H1 (cell line): ENCODE results near the gene ATG4D. TPM values are rescaled to one million over a fixed set of nuclear protein-coding genes. Genes with fewer than 3 reads are reported as not detected.

Experiments used
- CTCF ChIA-PET: fragments of 300-600 bp; sonication (Branson Sonifier 250); formaldehyde crosslinking; loops from one replicate; lab custom pipeline; 2021; ENCODE audit not compliant: partially characterized antibody; lab: Charles Lee
- POLR2A ChIA-PET: fragments of 300-600 bp; sonication (Branson Sonifier 250); formaldehyde crosslinking; loops from one replicate; lab custom pipeline; 2021; ENCODE audit warnings: inconsistent platforms; ENCODE audit not compliant: partially characterized antibody; lab: Charles Lee
- DNase-seq, 2 experiments: peaks; one replicate each; pipeline versions ENCODE4 v3.0.0 to v3.0.0-alpha.2; 2010 to 2022; ENCODE audit warnings: low spot score in 2 of 2, low read depth in 1 of 2, mixed read lengths in 1 of 2
- FAIRE-seq: peaks from 2 replicates; lab custom pipeline; 2011; peaks lifted over from hg19 to GRCh38; lab: Jason Lieb, UNC
- H2AFZ ChIP-seq: 2 replicates; pipeline ENCODE4 v1.8.1; 2012; ENCODE audit warnings: low read length, inconsistent platforms
- H2AK5ac ChIP-seq: 2 replicates; pipeline ENCODE4 v1.6.1; 2013; ENCODE audit warnings: low read depth, low read length
- H2BK120ac ChIP-seq: replicated peaks from 2 replicates; pipeline ENCODE3; 2013; ENCODE audit warnings: low read depth, low read length, inconsistent platforms
- H2BK12ac ChIP-seq: 2 replicates; pipeline ENCODE4 v1.6.1; 2013; ENCODE audit warnings: low read depth, low read length
- H2BK15ac ChIP-seq: 2 replicates; pipeline ENCODE4 v1.6.1; 2013; ENCODE audit warnings: low read length
- H2BK20ac ChIP-seq: 2 replicates; pipeline ENCODE4 v1.6.1; 2013; ENCODE audit warnings: low read length
- H2BK5ac ChIP-seq: 2 replicates; pipeline ENCODE4 v1.6.1; 2013; ENCODE audit warnings: low read depth, low read length
- H3K14ac ChIP-seq: 2 replicates; pipeline ENCODE4 v1.6.1; 2013; ENCODE audit warnings: inconsistent platforms; ENCODE audit not compliant: insufficient read length
- H3K18ac ChIP-seq: 2 replicates; pipeline ENCODE4 v1.6.1; 2013; ENCODE audit warnings: low read length; ENCODE audit errors: extremely low read depth
- H3K23ac ChIP-seq: 2 replicates; pipeline ENCODE4 v1.6.1; 2013; ENCODE audit warnings: inconsistent platforms; ENCODE audit not compliant: insufficient read length
- H3K23me2 ChIP-seq: 2 replicates; pipeline ENCODE4 v1.6.1; 2013; ENCODE audit warnings: low read depth, low read length
- H3K27ac ChIP-seq: 2 replicates; pipeline ENCODE4 v1.6.1; 2011; ENCODE audit warnings: low read depth, low read length, inconsistent platforms
- H3K27me3 ChIP-seq, 4 experiments: replicated peaks in 1 of 4; 1 replicate in 1 of 4; 2 replicates in 3 of 4; pipeline versions ENCODE4 v1.6.1 to v1.8.1; 2011 to 2013; ENCODE audit warnings: low read length in 3 of 4, mild to moderate bottlenecking in 3 of 4, inconsistent platforms in 2 of 4, mixed read lengths in 2 of 4, moderate library complexity in 1 of 4; ENCODE audit not compliant: control insufficient read depth in 3 of 4, insufficient read depth in 3 of 4; ENCODE audit errors: extremely low read depth in 1 of 4
- H3K36me3 ChIP-seq, 4 experiments: 2 replicates each; pipeline versions ENCODE4 v1.6.1 to v1.8.1; 2011 to 2013; ENCODE audit warnings: mild to moderate bottlenecking in 4 of 4, low read length in 3 of 4, moderate library complexity in 2 of 4, control low read depth in 1 of 4, inconsistent platforms in 1 of 4; ENCODE audit not compliant: insufficient read depth in 4 of 4, control insufficient read depth in 2 of 4
- H3K4ac ChIP-seq: replicated peaks from 2 replicates; pipeline ENCODE3; 2013; ENCODE audit warnings: low read length, low read depth, mixed read lengths, inconsistent platforms; ENCODE audit not compliant: insufficient read length
- H3K4me1 ChIP-seq, 4 experiments: replicated peaks in 1 of 4; 1 replicate in 1 of 4; 2 replicates in 3 of 4; pipeline versions ENCODE4 v1.6.1 to v1.8.1; 2011 to 2013; ENCODE audit warnings: low read length in 3 of 4, inconsistent platforms in 2 of 4, mixed read lengths in 1 of 4; ENCODE audit not compliant: insufficient read depth in 4 of 4, control insufficient read depth in 3 of 4
- H3K4me2 ChIP-seq, 2 experiments: 2 replicates each; pipeline versions ENCODE4 v1.6.1 to v1.8.1; 2011 to 2013; ENCODE audit warnings: low read depth in 2 of 2, low read length in 2 of 2, control low read depth in 1 of 2, inconsistent platforms in 1 of 2, mild to moderate bottlenecking in 1 of 2; ENCODE audit not compliant: insufficient read depth in 1 of 2
- H3K4me3 ChIP-seq, 4 experiments: fragments of 200-600, 300-600 bp in 1 of 4; sonication (generic), shearing (Covaris generic), sonication (Bioruptor Twin) in 1 of 4; 2 replicates each; pipeline versions ENCODE4 v1.5.1 to v1.8.1; 2011 to 2016; ENCODE audit warnings: low read length in 4 of 4, low read depth in 3 of 4, control low read depth in 2 of 4, inconsistent platforms in 2 of 4, mild to moderate bottlenecking in 2 of 4, mixed read lengths in 1 of 4, moderate library complexity in 1 of 4; ENCODE audit not compliant: insufficient read depth in 2 of 4; ENCODE audit errors: extremely low read depth in 1 of 4
- H3K56ac ChIP-seq: replicated peaks from 2 replicates; pipeline ENCODE3; 2013; ENCODE audit warnings: low read depth, mild to moderate bottlenecking, mixed read lengths, low read length, inconsistent platforms; ENCODE audit not compliant: insufficient read length
- H3K79me1 ChIP-seq: 2 replicates; pipeline ENCODE4 v1.6.1; 2013; ENCODE audit warnings: low read depth, low read length, control low read depth
- H3K79me2 ChIP-seq, 2 experiments: 2 replicates each; pipeline versions ENCODE4 v1.6.1 to v1.8.1; 2012 to 2013; ENCODE audit warnings: low read length in 2 of 2, mild to moderate bottlenecking in 2 of 2, inconsistent platforms in 1 of 2; ENCODE audit not compliant: insufficient read depth in 2 of 2, control insufficient read depth in 1 of 2
- H3K9ac ChIP-seq, 4 experiments: replicated peaks in 1 of 4; 1 replicate in 1 of 4; 2 replicates in 3 of 4; pipeline versions ENCODE4 v1.6.1 to v1.8.1; 2011 to 2013; ENCODE audit warnings: low read depth in 3 of 4, low read length in 3 of 4, control low read depth in 2 of 4, mild to moderate bottlenecking in 2 of 4, moderate library complexity in 2 of 4, inconsistent platforms in 1 of 4; ENCODE audit errors: extremely low read depth in 1 of 4
- H3K9me3 ChIP-seq, 2 experiments: 2 replicates each; pipeline versions ENCODE4 v1.6.1 to v1.8.1; 2012 to 2013; ENCODE audit warnings: mild to moderate bottlenecking in 2 of 2, moderate library complexity in 2 of 2, control low read depth in 1 of 2, inconsistent platforms in 1 of 2, low read depth in 1 of 2, low read length in 1 of 2, mixed read lengths in 1 of 2; ENCODE audit not compliant: insufficient read depth in 2 of 2
- H4K20me1 ChIP-seq, 2 experiments: replicated peaks in 1 of 2; 2 replicates each; pipeline versions ENCODE3 to v1.8.1; 2011 to 2013; ENCODE audit warnings: inconsistent platforms in 2 of 2, low read length in 2 of 2, mild to moderate bottlenecking in 1 of 2; ENCODE audit not compliant: insufficient read depth in 2 of 2, control insufficient read depth in 1 of 2
- H4K5ac ChIP-seq: 2 replicates; pipeline ENCODE4 v1.6.1; 2013; ENCODE audit warnings: low read length, low read depth, mixed read lengths, inconsistent platforms; ENCODE audit not compliant: insufficient read length
- H4K8ac ChIP-seq: 2 replicates; pipeline ENCODE4 v1.8.0; 2013; ENCODE audit warnings: mild to moderate bottlenecking, moderate library complexity, low read length, inconsistent platforms; ENCODE audit not compliant: insufficient read depth; ENCODE audit errors: extremely low read depth
- H4K91ac ChIP-seq: replicated peaks from 2 replicates; pipeline ENCODE3; 2013; ENCODE audit warnings: low read length, mixed read lengths, inconsistent platforms; ENCODE audit not compliant: insufficient read length
- CEBPB ChIP-seq: IDR thresholded peaks from 2 replicates; pipeline ENCODE4 v1.6.1; 2012; ENCODE audit warnings: low read depth, low read length
- EZH2 ChIP-seq: fragments of 200-600 bp; sonication (generic); IDR thresholded peaks from 2 replicates; pipeline ENCODE4 v1.7.1; 2012; ENCODE audit warnings: low read depth, mild to moderate bottlenecking, moderate library complexity, low read length, inconsistent platforms; ENCODE audit not compliant: severe bottlenecking
- KDM1A ChIP-seq: fragments of 200-600, 300-600 bp; sonication (generic); IDR thresholded peaks from 2 replicates; pipeline ENCODE4 v1.7.1; 2016; ENCODE audit warnings: mild to moderate bottlenecking, low read length, borderline replicate concordance
- KDM4A ChIP-seq: IDR thresholded peaks from one replicate; pipeline ENCODE4 v1.7.1; 2012; ENCODE audit warnings: low read depth, mild to moderate bottlenecking, moderate library complexity, low read length, inconsistent platforms; ENCODE audit not compliant: severe bottlenecking
- NANOG ChIP-seq: IDR thresholded peaks from 2 replicates; pipeline ENCODE4 v1.6.1; 2011; ENCODE audit warnings: low read length, low read depth, mild to moderate bottlenecking, inconsistent platforms; ENCODE audit not compliant: insufficient read depth, poor library complexity, severe bottlenecking
- POLR2AphosphoS5 ChIP-seq: IDR thresholded peaks from 2 replicates; pipeline ENCODE4 v1.6.1; 2011; ENCODE audit warnings: low read depth, low read length
- RAD21 ChIP-seq, 2 experiments: IDR thresholded peaks in 1 of 2; conservative IDR thresholded peaks in 1 of 2; 2 replicates each; pipeline ENCODE4 v1.6.1; 2011; ENCODE audit warnings: low read depth in 2 of 2, low read length in 2 of 2, improper control_type of control experiment in 1 of 2, inconsistent platforms in 1 of 2, mild to moderate bottlenecking in 1 of 2, moderate library complexity in 1 of 2
- RBBP5 ChIP-seq: IDR thresholded peaks from 2 replicates; pipeline ENCODE4 v1.7.1; 2012; ENCODE audit warnings: low read depth, mild to moderate bottlenecking, inconsistent platforms, low read length, moderate library complexity, borderline replicate concordance
- YY1 ChIP-seq: IDR thresholded peaks from 2 replicates; pipeline ENCODE4 v1.6.1; 2011; ENCODE audit warnings: low read depth, mild to moderate bottlenecking, low read length
- ZNF274 ChIP-seq: IDR thresholded peaks from 2 replicates; pipeline ENCODE4 v1.7.0; 2012; ENCODE audit warnings: low read length, borderline replicate concordance; ENCODE audit errors: extremely low read depth
- WGBS, 2 experiments: shearing (Covaris generic) in 1 of 2; methylation state at CpG; one replicate each; pipeline versions ENCODE4 v1.1.6 to v1.1.7; 2013 to 2015; ENCODE audit warnings: low lambda C conversion rate in 2 of 2, mixed read lengths in 2 of 2, inconsistent platforms in 1 of 2, low coverage in 1 of 2, missing lambda C conversion rate in 1 of 2; ENCODE audit not compliant: insufficient replicate concordance in 2 of 2, insufficient coverage in 1 of 2, insufficient read length in 1 of 2; ENCODE audit errors: extremely low coverage in 1 of 2, missing lambda C conversion rate in 1 of 2; 5-methylcytosine and 5-hydroxymethylcytosine counted together
- polyA plus RNA-seq, 7 experiments: library from polyadenylated mRNA; depleted of rRNA in 3 of 7; stranded (reverse) in 5 of 7; unstranded in 2 of 7; fragments of >200 nt in 5 of 7; fragments of 200-250 nt in 2 of 7; gene quantifications; 1 replicate in 5 of 7; 2 replicates in 1 of 7; 4 replicates in 1 of 7; pipeline versions ENCODE4 v1.2.1 to v1.2.3, GENCODE V29; 2011 to 2013; ENCODE audit warnings: missing spikeins in 2 of 7, mixed read lengths in 2 of 7
- total RNA-seq: library from RNA; stranded (reverse); fragmentation: NEBNext Ultra II Directional; extraction: Animal tissue kit (Norgen Biotek cat#: 25700); gene quantifications from 2 replicates; pipeline ENCODE4 v1.2.1, GENCODE V29; 2021

The ATG4D gene
- total and polyA plus RNA-seq, 2 of the 8 experiments (the other 6 are each of a cell fraction or from before 2014, with no cell fraction given), result 39.6 to 43.7 TPM

DNA sequence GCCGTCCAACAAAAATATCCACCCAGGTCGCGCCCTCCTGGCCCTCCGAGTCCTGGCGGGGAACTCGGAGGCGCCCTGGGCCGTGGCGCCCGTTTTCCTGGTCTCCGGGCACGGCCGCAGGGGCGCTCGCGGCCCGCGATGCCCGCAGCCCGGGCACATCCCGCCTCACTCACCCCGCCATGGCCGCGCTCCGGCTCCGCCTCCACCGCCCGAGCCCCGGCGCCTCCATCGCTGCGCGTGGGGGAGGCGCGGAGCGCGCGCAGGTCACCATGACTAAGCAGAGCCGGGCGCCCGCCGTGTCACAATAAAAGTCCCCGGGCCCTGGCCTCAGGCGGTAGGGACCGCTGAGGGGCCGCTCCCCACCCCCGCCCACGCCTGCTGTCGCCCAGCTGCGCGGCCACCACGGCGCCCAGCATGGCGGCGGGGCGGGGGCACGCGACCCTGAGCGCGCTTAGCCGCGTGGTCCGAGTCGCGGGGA is 41.1 kb upstream of the ATG4D start:
- peak overlapping the region; percentile 64 to 96 (median 86) for H3K4me3 ChIP-seq
- H3K27ac ChIP-seq, result peak overlapping the region; percentile 96
- H3K4ac ChIP-seq, result peak overlapping the region; percentile 94
- peaks cover 0 to 8% of the 10 kb centered on the region in 2 experiments for H4K20me1 ChIP-seq
- peaks cover 7 to 18% (median 9%) of the 10 kb centered on the region in 4 experiments; a peak in 6 of 8 replicates for H3K36me3 ChIP-seq
- H3K27me3 ChIP-seq, result no peaks in the 10 kb centered on the region
- WGBS, 2 experiments, result 2% methylated on average over 36 of the region's 65 CpGs; no CpG with 5 or more reads in 1 of the 2 experiments
- peaks cover 0 to 34% of the 10 kb centered on the region in 2 experiments; a peak in 2 of 4 replicates for H3K79me2 ChIP-seq
- H3K14ac ChIP-seq, result peak overlapping the region; percentile 27
- peak overlapping the region; percentile 56; the same call in 1 of the 2 replicates for H2AK5ac ChIP-seq
- peak overlapping the region; percentile 95 for H3K56ac ChIP-seq
- H3K4me2 ChIP-seq, result peak overlapping the region; percentile 88 to 91
- peak overlapping the region; percentile 81 to 91 (median 87) for H3K9ac ChIP-seq
- peaks cover 3 to 24% (median 13%) of the 10 kb centered on the region in 4 experiments for H3K4me1 ChIP-seq
- peaks cover 8% of the 10 kb centered on the region; the same call in 1 of the 2 replicates for H3K79me1 ChIP-seq
- no peak overlapping the region for H2BK120ac ChIP-seq
- no peak overlapping the region for H2BK20ac ChIP-seq
- peak overlapping the region; percentile 92; the same call in 1 of the 2 replicates for H2BK15ac ChIP-seq
- CTCF ChIA-PET, result no interaction called here
- H2AFZ ChIP-seq, result no peak overlapping the region
- H3K23ac ChIP-seq, result no peak overlapping the region
- FAIRE-seq (no peak), DNase-seq (peak; percentile 73 to 92)
- H3K9me3 ChIP-seq, result no peaks in the 10 kb centered on the region
- H2BK12ac ChIP-seq, result 0 out of 2 replicates have a peak overlapping the region, but pooled peaks have one; percentile 68
- H4K8ac ChIP-seq, result peak overlapping the region; percentile 97
- POLR2A ChIA-PET, result interaction anchor here (0.5 to 2.1 kb wide), 9 partner anchors 10 to 340 kb away, joined by 3 to 9 read pairs (median 4); partner anchors contain the start of gene S1PR5
- H2BK5ac ChIP-seq, result peak overlapping the region; percentile 92; the same call in 1 of the 2 replicates
- peak overlapping the region; percentile 95 for H3K18ac ChIP-seq
- H3K23me2 ChIP-seq, result peaks cover 10% of the 10 kb centered on the region; the same call in 1 of the 2 replicates
- peak overlapping the region; percentile 93 for H4K5ac ChIP-seq
- H4K91ac ChIP-seq, result peak overlapping the region; percentile 99
- TF ChIP-seq KDM1A (no peak; the same call in 1 of the 2 replicates), POLR2AphosphoS5 (peak; percentile 18; the same call in 1 of the 2 replicates), KDM4A (peak; percentile 70), RBBP5 (no peak), YY1 (peak; percentile 90), CEBPB (no peak), ZNF274 (no peak), NANOG (peak; percentile 38), EZH2 (no peak), RAD21 (IDR thresholded peaks at IDR 0.05 in 1 of 2, conservative IDR thresholded peaks at IDR 0.05 in 1 of 2; ENCODE audit: low read depth in 2 of 2, low read length in 2 of 2) (peak in 1 of 2 experiments; percentile 2; a peak in 1 of 4 replicates)
